IMR-90 (cell line): ENCODE data around the gene FBXL20. TPM values are rescaled to one million over a fixed set of nuclear protein-coding genes. Genes with fewer than 3 reads are reported as not detected.

Experiments used
- ATAC-seq: fragments of 200-7000 bp; cut with Tn5 transposase; 2 replicates; pipeline ENCODE4 v1.9.1; 2020; ENCODE audit warnings: low read depth, mild to moderate bottlenecking, moderate library complexity
- BruUV-seq: library from RNA; stranded (reverse); fragments of 400-500 nt; replicated peaks from 2 replicates; lab custom pipeline; 2021; lab: Mats Ljungman, UMichigan
- CTCF ChIA-PET: fragments of 300-600 bp; formaldehyde crosslinking; extraction: SDS; loops from one replicate; lab custom pipeline; 2021; ENCODE audit warnings: antibody characterized with exemption; lab: Yijun Ruan, JAX
- POLR2A ChIA-PET: fragments of 300-600 bp; sonication (Branson Sonifier 250); formaldehyde crosslinking; loops from one replicate; lab custom pipeline; 2022; ENCODE audit warnings: antibody characterized with exemption; ENCODE audit not compliant: unreplicated experiment; lab: Charles Lee
- DNase-seq: peaks from one replicate; pipeline ENCODE4 v3.0.0; 2013
- H2AFZ ChIP-seq: replicated peaks from 2 replicates; pipeline ENCODE3; 2013; ENCODE audit warnings: low read length, mild to moderate bottlenecking; ENCODE audit not compliant: poor library complexity
- H2AK5ac ChIP-seq: 2 replicates; pipeline ENCODE4 v1.6.1; 2013; ENCODE audit warnings: low read depth, low read length, inconsistent platforms
- H2AK9ac ChIP-seq: replicated peaks from 2 replicates; pipeline ENCODE3; 2013; ENCODE audit warnings: mild to moderate bottlenecking, low read depth, low read length, moderate library complexity; ENCODE audit not compliant: poor library complexity
- H2BK120ac ChIP-seq: 2 replicates; pipeline ENCODE4 v1.6.1; 2013; ENCODE audit warnings: low read depth, low read length, inconsistent platforms
- H2BK15ac ChIP-seq: 3 replicates; pipeline ENCODE4 v1.6.1; 2013; ENCODE audit warnings: low read depth, low read length, inconsistent platforms
- H2BK20ac ChIP-seq: 2 replicates; pipeline ENCODE4 v1.6.1; 2013; ENCODE audit warnings: low read depth, mild to moderate bottlenecking, inconsistent platforms, low read length, moderate library complexity
- H2BK5ac ChIP-seq: 2 replicates; pipeline ENCODE4 v1.6.1; 2013; ENCODE audit warnings: mild to moderate bottlenecking, low read depth, low read length, inconsistent platforms; ENCODE audit not compliant: poor library complexity, severe bottlenecking
- H3K14ac ChIP-seq: replicated peaks from 2 replicates; pipeline ENCODE4 v1.6.1; 2013; ENCODE audit warnings: low read depth, low read length, inconsistent platforms
- H3K18ac ChIP-seq: 2 replicates; pipeline ENCODE4 v1.6.1; 2013; ENCODE audit warnings: low read depth, low read length, control low read depth
- H3K23ac ChIP-seq: 2 replicates; pipeline ENCODE4 v1.6.1; 2013; ENCODE audit warnings: low read depth, low read length, inconsistent platforms
- H3K27ac ChIP-seq: 2 replicates; pipeline ENCODE4 v1.5.1; 2013; ENCODE audit warnings: mild to moderate bottlenecking, control low read depth, low read length; ENCODE audit not compliant: insufficient read depth
- H3K27me3 ChIP-seq: 2 replicates; pipeline ENCODE4 v1.6.1; 2013; ENCODE audit warnings: low read length; ENCODE audit not compliant: control insufficient read depth, insufficient read depth
- H3K36me3 ChIP-seq: 2 replicates; pipeline ENCODE4 v1.6.1; 2013; ENCODE audit warnings: low read length, mixed read lengths; ENCODE audit not compliant: control insufficient read depth, insufficient read depth
- H3K4ac ChIP-seq: 2 replicates; pipeline ENCODE4 v1.6.1; 2013; ENCODE audit warnings: low read depth, low read length, inconsistent platforms
- H3K4me1 ChIP-seq: 2 replicates; pipeline ENCODE4 v1.6.1; 2013; ENCODE audit warnings: low read length, mixed read lengths; ENCODE audit not compliant: control insufficient read depth, insufficient read depth
- H3K4me2 ChIP-seq: 2 replicates; pipeline ENCODE4 v1.6.1; 2013; ENCODE audit warnings: low read depth, mild to moderate bottlenecking, control low read depth, low read length, moderate library complexity
- H3K4me3 ChIP-seq: 2 replicates; pipeline ENCODE4 v1.5.1; 2013; ENCODE audit warnings: low read depth, mild to moderate bottlenecking, control low read depth, low read length, moderate library complexity; ENCODE audit not compliant: insufficient read depth
- H3K56ac ChIP-seq: 2 replicates; pipeline ENCODE4 v1.6.1; 2013; ENCODE audit warnings: low read length, inconsistent platforms; ENCODE audit not compliant: insufficient read depth; ENCODE audit errors: extremely low read depth
- H3K79me1 ChIP-seq, 2 experiments: 2 replicates each; pipeline ENCODE4 v1.6.1; 2013; ENCODE audit warnings: low read length in 2 of 2, inconsistent platforms in 1 of 2, low read depth in 1 of 2
- H3K9ac ChIP-seq: 2 replicates; pipeline ENCODE4 v1.6.1; 2013; ENCODE audit warnings: low read depth, low read length, control low read depth
- H3K9me1 ChIP-seq: 2 replicates; pipeline ENCODE4 v1.6.1; 2013; ENCODE audit warnings: low read length, inconsistent platforms; ENCODE audit not compliant: insufficient read depth
- H3K9me3 ChIP-seq: 2 replicates; pipeline ENCODE4 v1.6.1; 2013; ENCODE audit warnings: low read length; ENCODE audit not compliant: control insufficient read depth, insufficient read depth
- H4K20me1 ChIP-seq: 2 replicates; pipeline ENCODE4 v1.6.1; 2013; ENCODE audit warnings: low read length, inconsistent platforms; ENCODE audit not compliant: insufficient read depth
- H4K5ac ChIP-seq: 2 replicates; pipeline ENCODE4 v1.6.1; 2013; ENCODE audit warnings: mild to moderate bottlenecking, low read depth, low read length, control low read depth
- H4K8ac ChIP-seq, 2 experiments: 2 replicates each; pipeline ENCODE4 v1.6.1; 2013; ENCODE audit warnings: low read depth in 2 of 2, low read length in 2 of 2, control low read depth in 1 of 2, inconsistent platforms in 1 of 2
- H4K91ac ChIP-seq: 2 replicates; pipeline ENCODE4 v1.6.1; 2013; ENCODE audit warnings: low read depth, low read length, inconsistent platforms; ENCODE audit not compliant: insufficient read depth
- BHLHE40 ChIP-seq: fragments of 150-350 bp; IDR thresholded peaks from 2 replicates; pipeline ENCODE4 v1.6.1; 2016; ENCODE audit warnings: mild to moderate bottlenecking, low read depth, low read length
- ELK1 ChIP-seq: fragments of 150-350 bp; IDR thresholded peaks from 2 replicates; pipeline ENCODE4 v1.6.1; 2016; ENCODE audit warnings: low read depth, mild to moderate bottlenecking, low read length, moderate library complexity, borderline replicate concordance
- FOS ChIP-seq: fragments of 150-350 bp; IDR thresholded peaks from 2 replicates; pipeline ENCODE4 v1.6.1; 2016; ENCODE audit warnings: low read depth, low read length
- MAZ ChIP-seq: IDR thresholded peaks from 2 replicates; pipeline ENCODE4 v1.6.1; 2012; ENCODE audit warnings: low read depth, mild to moderate bottlenecking, low read length, improper control_type of control experiment, moderate library complexity, borderline replicate concordance
- MXI1 ChIP-seq: IDR thresholded peaks from 2 replicates; pipeline ENCODE4 v1.6.1; 2012; ENCODE audit warnings: low read depth, mild to moderate bottlenecking, low read length, moderate library complexity, borderline replicate concordance
- POLR2A ChIP-seq: IDR thresholded peaks from 2 replicates; pipeline ENCODE4 v1.6.1; 2012; ENCODE audit warnings: mild to moderate bottlenecking, low read depth, low read length
- RAD21 ChIP-seq: IDR thresholded peaks from 2 replicates; pipeline ENCODE4 v1.6.1; 2012; ENCODE audit warnings: low read length, improper control_type of control experiment
- RFX5 ChIP-seq: IDR thresholded peaks from 2 replicates; pipeline ENCODE4 v1.8.0; 2012; ENCODE audit warnings: low read depth, mild to moderate bottlenecking, low read length, moderate library complexity
- SMC3 ChIP-seq: fragments of 150-350 bp; IDR thresholded peaks from 2 replicates; pipeline ENCODE4 v1.6.1; 2016; ENCODE audit warnings: low read depth, mild to moderate bottlenecking, antibody characterized with exemption, low read length, moderate library complexity
- WGBS, 2 experiments: methylation state at CpG; one replicate each; pipeline versions ENCODE4 v1.1.5 to v1.1.7; 2013; ENCODE audit warnings: missing lambda C conversion rate in 2 of 2; ENCODE audit not compliant: insufficient read length in 1 of 2; ENCODE audit errors: extremely low coverage in 2 of 2; 5-methylcytosine and 5-hydroxymethylcytosine counted together
- dilution Hi-C: fragments of 300-500 bp; cut with HindIII; formaldehyde crosslinking; loops from one replicate; pipeline ENCODE4 v1.14.3; 2018; ENCODE audit warnings: low sequenced_read_pairs; ENCODE audit not compliant: unreplicated experiment
- in situ Hi-C: fragments of 300-500 bp; cut with MboI; formaldehyde crosslinking; loops from 3 replicates; pipeline ENCODE4 v1.14.3; 2019; ENCODE audit warnings: low sequenced_read_pairs, inconsistent platforms, mixed read lengths
- intact Hi-C: fragments of 100-400 bp; cut with micrococcal nuclease; formaldehyde crosslinking; loops from 2 replicates; pipeline ENCODE4 v1.10.0; 2022
- polyA plus RNA-seq, 3 experiments: library from polyadenylated mRNA; depleted of rRNA; stranded (reverse); fragments of >200 nt; gene quantifications; 2 replicates each; pipeline ENCODE4 v1.2.3, GENCODE V29; 2012; ENCODE audit warnings: low replicate concordance in 1 of 3
- total RNA-seq: library from RNA; depleted of rRNA; stranded (reverse); fragments of >200 nt; gene quantifications from 2 replicates; pipeline ENCODE4 v1.2.3, GENCODE V29; 2012

The FBXL20 gene
- total and polyA plus RNA-seq, 2 of the 4 experiments (the other 2 are of a cell fraction): 4.1 to 13.8 TPM

GRCh38 chr17:39225308-39225958, 176.0 kb downstream of the FBXL20 start, which contains the start of gene STAC2:
Gene STAC2, minus strand, starts transcription at chr17:39225945. Its CDS starts 443 bp downstream, at chr17:39225502.
- intact Hi-C loops: no loop called here
- 3% methylated on average over 11 of the region's 71 CpGs; no CpG with 5 or more reads in 1 of the 2 experiments for WGBS, 2 experiments
- no peak within 1 kb of the TSS for H3K27ac ChIP-seq

More at GRCh38 chr17:39225308-39225958, 176.0 kb downstream of the FBXL20 start, which contains the start of gene STAC2:
- peak; percentile 57 for ATAC-seq
- no peak within 1 kb of the TSS for H4K8ac ChIP-seq
- H3K9me3 ChIP-seq: no peaks in the 10 kb centered on the region
- H3K27me3 ChIP-seq: peaks cover 50% of the 10 kb centered on the region
- H4K91ac ChIP-seq: no peak within 1 kb of the TSS
- in situ Hi-C loops (no loop called here), dilution Hi-C loops (no loop called here)
- no peak for DNase-seq
- ChIA-PET CTCF (interaction anchor here (0.5 kb wide), 1 partner anchor 110 kb away, joined by 3 read pairs; no protein-coding TSS in a partner anchor), POLR2A (no interaction called here)
- H2BK5ac ChIP-seq: no peak within 1 kb of the TSS
- H3K4me3 ChIP-seq: peak within 1 kb of the TSS; percentile 34
- H2AK9ac ChIP-seq: no peak within 1 kb of the TSS
- H4K5ac ChIP-seq: no peak within 1 kb of the TSS
- H3K36me3 ChIP-seq: no peaks in the 10 kb centered on the region
- H4K20me1 ChIP-seq: no peaks in the 10 kb centered on the region
- TF ChIP-seq FOS (no peak), SMC3 (no peak), MXI1 (no peak), MAZ (no peak), POLR2A (no peak), BHLHE40 (no peak), ELK1 (no peak), RFX5 (no peak), RAD21 (no peak)
- H3K79me1 ChIP-seq: no peaks in the 10 kb centered on the region
- BruUV-seq: no TSS peak
- no peaks in the 10 kb centered on the region for H3K9me1 ChIP-seq
- H2BK15ac ChIP-seq: no peak within 1 kb of the TSS
- no peak within 1 kb of the TSS for H3K14ac ChIP-seq
- H3K18ac ChIP-seq: no peak within 1 kb of the TSS
- no peak within 1 kb of the TSS for H3K4ac ChIP-seq
- H3K4me2 ChIP-seq: peak within 1 kb of the TSS; percentile 82
- no peak within 1 kb of the TSS for H3K9ac ChIP-seq
- H3K23ac ChIP-seq: no peak within 1 kb of the TSS
- no peak within 1 kb of the TSS for H2AK5ac ChIP-seq
- peak within 1 kb of the TSS; percentile 81 for H2AFZ ChIP-seq
- H3K56ac ChIP-seq: no peak within 1 kb of the TSS
- H3K4me1 ChIP-seq: peaks cover 5% of the 10 kb centered on the region
- H2BK120ac ChIP-seq: no peak within 1 kb of the TSS
- H2BK20ac ChIP-seq: no peak within 1 kb of the TSS
